Activated T-cell treated with anti-CD3 and anti-CD28 coated beads, Interleukin-2, amount 50 U/mL, for 48 hours (primary cell): Measurements from ENCODE around the gene FRMD4A.

Source experiments
- DNase-seq, 2 experiments: peaks; one replicate each; pipeline ENCODE4 v3.0.0-alpha.2; 2020

The FRMD4A gene

GRCh38 chr10:13685885-13686284 lies 644.8 kb downstream of the FRMD4A start:
- no peak for DNase-seq

GRCh38 chr10:13684806-13685482 lies 645.8 kb downstream of the FRMD4A start:
- DNase-seq: no peak

- DNase-seq: no peak
These were observed 646.4 kb downstream of the FRMD4A start for GRCh38 chr10:13684252-13684791.

GRCh38 chr10:13683017-13683416 lies 647.7 kb downstream of the FRMD4A start:
- DNase-seq: no peak

- DNase-seq: no peak
These were observed 648.8 kb downstream of the FRMD4A start for GRCh38 chr10:13681960-13682359.

- DNase-seq: no peak
These were observed 649.2 kb downstream of the FRMD4A start for GRCh38 chr10:13681528-13681927.

- no peak for DNase-seq
These were observed 649.6 kb downstream of the FRMD4A start for GRCh38 chr10:13681095-13681494.

- DNase-seq: no peak
These were observed 652.5 kb downstream of the FRMD4A start for GRCh38 chr10:13678101-13678843.

GRCh38 chr10:13674645-13675588 lies 655.8 kb downstream of the FRMD4A start:
- DNase-seq: no peak

GRCh38 chr10:13673156-13673555 lies 657.6 kb downstream of the FRMD4A start:
- no peak for DNase-seq

- no peak for DNase-seq
These were observed 658.2 kb downstream of the FRMD4A start for GRCh38 chr10:13672548-13672947.

- DNase-seq: no peak
These were observed 658.8 kb downstream of the FRMD4A start for GRCh38 chr10:13671904-13672303.

GRCh38 chr10:13670311-13670710 lies 660.4 kb downstream of the FRMD4A start:
- DNase-seq: no peak

GRCh38 chr10:13669901-13670300 lies 660.8 kb downstream of the FRMD4A start:
- DNase-seq: no peak

GRCh38 chr10:13669182-13669855 lies 661.4 kb downstream of the FRMD4A start:
- no peak for DNase-seq

- DNase-seq: no peak
These were observed 662.6 kb downstream of the FRMD4A start for GRCh38 chr10:13668126-13668525.

- no peak for DNase-seq
These were observed 665.0 kb downstream of the FRMD4A start for GRCh38 chr10:13665516-13666262.

GRCh38 chr10:13661256-13661655 lies 669.5 kb downstream of the FRMD4A start:
- DNase-seq: no peak

GRCh38 chr10:13660551-13660920 lies 670.2 kb downstream of the FRMD4A start:
- peak in 1 of 2 experiments; percentile 29 for DNase-seq

- DNase-seq: peak; percentile 80 to 82
These were observed 670.7 kb downstream of the FRMD4A start for GRCh38 chr10:13659887-13660550.
